Mesenchymal stem cell (in vitro differentiated cells and primary cell): ENCODE data around the gene SMYD2.

Experiments
- DNase-seq: peaks from one replicate; pipeline ENCODE4 v3.0.0-alpha.2; 2013
- H2AFZ ChIP-seq: one replicate; pipeline ENCODE4 v1.6.1; 2013; ENCODE audit warnings: low read depth, mild to moderate bottlenecking, control low read depth, inconsistent platforms, low read length, moderate library complexity
- H2AK5ac ChIP-seq: 2 replicates; pipeline ENCODE4 v1.6.1; 2013; ENCODE audit warnings: low read length, moderate library complexity, mild to moderate bottlenecking, inconsistent platforms; ENCODE audit not compliant: severe bottlenecking
- H2BK120ac ChIP-seq: one replicate; pipeline ENCODE4 v1.6.1; 2013; ENCODE audit warnings: low read depth, mild to moderate bottlenecking, inconsistent platforms, low read length, moderate library complexity
- H2BK12ac ChIP-seq, 2 experiments: one replicate each; pipeline ENCODE4 v1.6.1; 2013; ENCODE audit warnings: inconsistent platforms in 2 of 2, low read length in 2 of 2, mild to moderate bottlenecking in 2 of 2, moderate library complexity in 2 of 2, control low read depth in 1 of 2
- H2BK15ac ChIP-seq: one replicate; pipeline ENCODE4 v1.6.1; 2013; ENCODE audit warnings: mild to moderate bottlenecking, low read depth, inconsistent platforms; ENCODE audit not compliant: poor library complexity, severe bottlenecking
- H2BK5ac ChIP-seq: 2 replicates; pipeline ENCODE4 v1.6.1; 2013; ENCODE audit warnings: low read depth, mild to moderate bottlenecking, low read length, control low read depth, inconsistent platforms; ENCODE audit not compliant: poor library complexity, severe bottlenecking
- H3K14ac ChIP-seq, 2 experiments: one replicate each; pipeline ENCODE4 v1.6.1; 2013; ENCODE audit warnings: inconsistent platforms in 2 of 2, low read length in 2 of 2, control low read depth in 1 of 2, mild to moderate bottlenecking in 1 of 2, moderate library complexity in 1 of 2
- H3K18ac ChIP-seq, 2 experiments: one replicate each; pipeline ENCODE4 v1.6.1; 2013; ENCODE audit warnings: inconsistent platforms in 2 of 2, low read length in 2 of 2, control low read depth in 1 of 2, low read depth in 1 of 2, mild to moderate bottlenecking in 1 of 2
- H3K23ac ChIP-seq, 2 experiments: one replicate each; pipeline ENCODE4 v1.6.1; 2013; ENCODE audit warnings: inconsistent platforms in 2 of 2, low read length in 2 of 2, mild to moderate bottlenecking in 2 of 2, moderate library complexity in 2 of 2, control low read depth in 1 of 2
- H3K27ac ChIP-seq: 2 replicates; pipeline ENCODE4 v1.5.1; 2013; ENCODE audit warnings: mild to moderate bottlenecking, moderate library complexity, low read length, control low read depth, inconsistent platforms; ENCODE audit not compliant: poor library complexity, severe bottlenecking
- H3K27me3 ChIP-seq, 2 experiments: 2 replicates each; pipeline versions ENCODE4 v1.6.1 to v1.7.0; 2013; ENCODE audit warnings: low read length in 2 of 2, mild to moderate bottlenecking in 2 of 2, moderate library complexity in 2 of 2, control low read depth in 1 of 2, inconsistent platforms in 1 of 2; ENCODE audit not compliant: control insufficient read depth in 1 of 2, insufficient read depth in 1 of 2
- H3K36me3 ChIP-seq, 2 experiments: 2 replicates each; pipeline versions ENCODE4 v1.6.1 to v1.7.0; 2013; ENCODE audit warnings: low read length in 2 of 2, control low read depth in 1 of 2, inconsistent platforms in 1 of 2, low read depth in 1 of 2, mild to moderate bottlenecking in 1 of 2; ENCODE audit not compliant: insufficient read depth in 2 of 2, control insufficient read depth in 1 of 2
- H3K4ac ChIP-seq, 2 experiments: one replicate each; pipeline ENCODE4 v1.6.1; 2013; ENCODE audit warnings: inconsistent platforms in 2 of 2, low read length in 2 of 2, mild to moderate bottlenecking in 2 of 2, moderate library complexity in 2 of 2, control low read depth in 1 of 2, low read depth in 1 of 2
- H3K4me1 ChIP-seq: 2 replicates; pipeline ENCODE4 v1.6.1; 2013; ENCODE audit warnings: low read depth, low read length, control low read depth; ENCODE audit not compliant: control insufficient read depth, insufficient read depth
- H3K4me2 ChIP-seq: 2 replicates; pipeline ENCODE4 v1.6.1; 2013; ENCODE audit warnings: low read length, mild to moderate bottlenecking, inconsistent platforms; ENCODE audit not compliant: poor library complexity, severe bottlenecking
- H3K4me3 ChIP-seq, 2 experiments: 2 replicates each; pipeline versions ENCODE4 v1.5.1 to v1.7.0; 2013; ENCODE audit warnings: low read length in 2 of 2, mild to moderate bottlenecking in 2 of 2, control low read depth in 1 of 2, low read depth in 1 of 2; ENCODE audit not compliant: insufficient read depth in 1 of 2
- H3K79me1 ChIP-seq: replicated peaks from 2 replicates; pipeline ENCODE4 v1.6.1; 2013; ENCODE audit warnings: mild to moderate bottlenecking, control low read depth, low read length, inconsistent platforms; ENCODE audit not compliant: poor library complexity, severe bottlenecking
- H3K9ac ChIP-seq: 2 replicates; pipeline ENCODE4 v1.7.0; 2013; ENCODE audit warnings: mild to moderate bottlenecking, low read length, moderate library complexity
- H3K9me3 ChIP-seq: 2 replicates; pipeline ENCODE4 v1.7.0; 2013; ENCODE audit warnings: mild to moderate bottlenecking, low read length; ENCODE audit not compliant: control insufficient read depth
- H4K8ac ChIP-seq: one replicate; pipeline ENCODE4 v1.6.1; 2013; ENCODE audit warnings: inconsistent platforms, mild to moderate bottlenecking, low read length, moderate library complexity
- H4K91ac ChIP-seq: one replicate; pipeline ENCODE4 v1.6.1; 2013; ENCODE audit warnings: mild to moderate bottlenecking, low read length, inconsistent platforms
- WGBS: methylation state at CpG from one replicate; pipeline ENCODE4 v1.1.7; 2013; ENCODE audit warnings: mixed read lengths; 5-methylcytosine and 5-hydroxymethylcytosine counted together

Gene SMYD2

DNA sequence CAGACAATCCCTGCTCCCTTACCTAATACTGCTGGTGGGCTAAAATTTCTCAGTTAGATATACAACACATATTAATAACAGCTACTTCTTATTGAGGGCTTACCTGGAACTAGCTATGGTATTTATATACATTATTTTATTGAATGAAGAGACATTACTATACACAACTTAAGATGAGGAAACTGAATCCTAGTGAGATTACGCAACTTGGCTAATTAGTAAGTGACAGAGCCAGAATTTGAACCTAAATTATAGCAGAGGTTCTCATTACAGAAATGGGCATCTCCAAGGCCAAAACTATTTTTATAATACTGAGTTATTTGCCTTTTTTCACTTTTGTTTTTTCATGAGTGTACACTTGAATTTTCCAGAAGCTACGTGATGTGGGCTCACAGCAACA, 44.5 kb upstream of the SMYD2 start:
- H3K4me1 ChIP-seq: no peaks in the 10 kb centered on the region
- H3K9ac ChIP-seq: no peak overlapping the region
- whole genome bisulfite sequencing: no CpG with 5 or more reads among the region's 2 CpGs

DNA sequence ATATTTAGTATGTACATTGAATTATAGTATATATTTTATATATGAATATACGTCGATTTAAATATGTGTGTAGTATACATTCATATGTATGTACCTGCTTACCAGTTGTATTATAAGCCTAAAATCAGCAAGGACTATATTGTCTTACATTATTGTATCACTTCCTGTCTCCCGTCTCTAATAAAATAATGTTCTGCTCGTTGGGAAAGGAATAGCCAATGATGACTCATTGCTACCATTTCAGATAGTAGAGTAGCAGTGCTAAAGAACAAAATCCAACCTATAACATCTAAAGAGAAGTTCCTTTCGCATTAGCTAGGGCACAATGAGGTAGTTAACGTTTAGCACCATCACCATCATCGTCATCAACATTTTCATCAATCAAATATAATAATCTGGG, 39.9 kb upstream of the SMYD2 start:
- H3K18ac ChIP-seq: no peak overlapping the region
- no peak overlapping the region for H4K8ac ChIP-seq
- no peak for DNase-seq
- no peak overlapping the region for H3K4me3 ChIP-seq
- no peak overlapping the region for H4K91ac ChIP-seq
- H2AFZ ChIP-seq: no peak overlapping the region
- no peaks in the 10 kb centered on the region for H3K36me3 ChIP-seq
- no peaks in the 10 kb centered on the region for H3K79me1 ChIP-seq
- H3K4me1 ChIP-seq: no peaks in the 10 kb centered on the region
- 78% methylated on average over 5 of the region's 7 CpGs for WGBS
- no peak overlapping the region for H2AK5ac ChIP-seq
- H3K27me3 ChIP-seq: no peaks in the 10 kb centered on the region
- H3K4ac ChIP-seq: no peak overlapping the region
- H3K23ac ChIP-seq: no peak overlapping the region
- H3K27ac ChIP-seq: no peak overlapping the region
- H3K9me3 ChIP-seq: no peaks in the 10 kb centered on the region
- no peak overlapping the region for H2BK12ac ChIP-seq
- H2BK15ac ChIP-seq: no peak overlapping the region
- no peak overlapping the region for H2BK5ac ChIP-seq
- no peak overlapping the region for H3K9ac ChIP-seq
- H3K4me2 ChIP-seq: no peak overlapping the region
- H2BK120ac ChIP-seq: no peak overlapping the region
- no peak overlapping the region for H3K14ac ChIP-seq

More for the DNA sequence above, 44.5 kb upstream of the SMYD2 start:
- no peak for DNase-seq
- no peak overlapping the region for H2AK5ac ChIP-seq
- no peak overlapping the region for H4K91ac ChIP-seq
- no peak overlapping the region for H3K4ac ChIP-seq
- no peaks in the 10 kb centered on the region for H3K79me1 ChIP-seq
- no peak overlapping the region for H2AFZ ChIP-seq
- H3K4me2 ChIP-seq: no peak overlapping the region
- H4K8ac ChIP-seq: no peak overlapping the region
- H2BK5ac ChIP-seq: no peak overlapping the region
- H3K9me3 ChIP-seq: no peaks in the 10 kb centered on the region
- no peak overlapping the region for H3K23ac ChIP-seq
- H3K4me3 ChIP-seq: no peak overlapping the region
- H2BK120ac ChIP-seq: no peak overlapping the region
- no peak overlapping the region for H3K18ac ChIP-seq
- H2BK12ac ChIP-seq: no peak overlapping the region
- no peak overlapping the region for H2BK15ac ChIP-seq
- no peak overlapping the region for H3K27ac ChIP-seq
- H3K14ac ChIP-seq: no peak overlapping the region
- no peaks in the 10 kb centered on the region for H3K27me3 ChIP-seq
- H3K36me3 ChIP-seq: no peaks in the 10 kb centered on the region

DNA sequence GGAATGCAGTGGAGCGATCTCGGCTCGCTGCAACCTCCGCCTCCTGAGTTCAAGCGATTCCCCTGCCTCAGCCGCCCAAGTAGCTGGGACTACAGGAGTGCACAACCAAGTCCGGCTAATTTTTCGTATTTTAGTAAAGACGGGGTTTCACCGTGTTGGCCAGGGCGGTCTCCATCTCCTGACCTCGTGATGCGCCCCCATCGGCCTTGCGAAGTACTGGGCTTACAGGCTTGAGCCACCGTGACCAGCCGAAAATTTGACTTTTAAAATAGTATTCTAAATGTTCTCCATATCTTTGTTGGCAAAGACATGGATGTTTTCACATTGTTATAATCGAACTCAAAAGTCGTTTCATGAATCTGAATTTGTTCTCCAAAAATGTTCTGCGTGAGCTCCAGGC, 36.7 kb upstream of the SMYD2 start:
- Histone ChIP-seq H2BK120ac (no peak overlapping the region), H4K91ac (no peak overlapping the region), H3K18ac (no peak overlapping the region), H3K4me3 (no peak overlapping the region), H3K4me2 (no peak overlapping the region), H3K79me1 (no peaks in the 10 kb centered on the region), H3K14ac (no peak overlapping the region), H3K9me3 (no peaks in the 10 kb centered on the region), H3K4ac (no peak overlapping the region), H2BK5ac (no peak overlapping the region), H3K23ac (no peak overlapping the region), H2AFZ (no peak overlapping the region), H3K4me1 (no peaks in the 10 kb centered on the region), H2AK5ac (no peak overlapping the region), H3K9ac (no peak overlapping the region), H3K27me3 (no peaks in the 10 kb centered on the region), H4K8ac (no peak overlapping the region), H3K36me3 (no peaks in the 10 kb centered on the region), H3K27ac (no peak overlapping the region), H2BK12ac (no peak overlapping the region), H2BK15ac (no peak overlapping the region)
- WGBS: 96% methylated on average over 18 of the region's 20 CpGs
- DNase-seq: no peak

DNA sequence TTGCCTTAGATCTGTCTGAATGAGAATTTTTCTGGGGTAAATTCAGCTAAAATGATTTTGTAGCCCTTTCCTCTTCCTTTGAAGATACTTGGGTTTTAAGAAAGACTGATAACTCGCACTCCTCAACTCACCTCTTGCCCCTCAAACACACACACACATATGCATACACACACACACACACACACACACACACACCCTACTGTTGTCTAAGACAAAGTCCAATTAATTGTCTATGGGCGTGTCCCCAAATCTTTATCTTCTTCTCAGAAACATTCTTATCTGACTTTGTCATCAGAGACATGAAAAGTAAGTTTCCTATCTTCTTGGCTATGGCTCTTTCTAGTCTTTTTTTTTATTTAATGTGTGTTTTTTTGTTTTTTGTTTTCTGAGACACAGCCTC, 36.1 kb upstream of the SMYD2 start:
- Histone ChIP-seq H2BK5ac (no peak overlapping the region), H3K9ac (no peak overlapping the region), H3K23ac (no peak overlapping the region), H3K9me3 (no peaks in the 10 kb centered on the region), H3K79me1 (no peaks in the 10 kb centered on the region), H4K91ac (no peak overlapping the region), H2AFZ (no peak overlapping the region), H2BK120ac (no peak overlapping the region), H4K8ac (no peak overlapping the region), H3K14ac (no peak overlapping the region), H3K4me2 (no peak overlapping the region), H3K27me3 (no peaks in the 10 kb centered on the region), H3K18ac (no peak overlapping the region), H3K4ac (no peak overlapping the region), H3K27ac (no peak overlapping the region), H3K36me3 (no peaks in the 10 kb centered on the region), H2BK12ac (no peak overlapping the region), H3K4me3 (no peak overlapping the region), H2AK5ac (no peak overlapping the region), H3K4me1 (no peaks in the 10 kb centered on the region), H2BK15ac (no peak overlapping the region)
- 91% methylated on average over 2 of the region's 2 CpGs for WGBS
- DNase-seq: no peak
